GM12878 (cell line): ENCODE data around the gene COMMD6. TPM values are rescaled to one million over a fixed set of nuclear protein-coding genes. Genes with fewer than 3 reads are reported as not detected.
A peak's percentile ranks its signal among the peaks of the same experiment; 100 is the strongest.

Source experiments
- CHD1 ChIP-seq: IDR thresholded peaks from 2 replicates; pipeline ENCODE4 v1.6.1; 2012; ENCODE audit warnings: low read depth, low read length, improper control_type of control experiment
- EP300 ChIP-seq, 2 experiments: fragments of 150-350 bp in 1 of 2; IDR thresholded peaks; 2 replicates each; pipeline ENCODE4 v1.6.1; 2011 to 2012; ENCODE audit warnings: low read depth in 2 of 2, low read length in 2 of 2, borderline replicate concordance in 1 of 2, improper control_type of control experiment in 1 of 2, inconsistent platforms in 1 of 2; ENCODE audit not compliant: control insufficient read depth in 1 of 2
- HDGF ChIP-seq: fragments of 450-650 bp; IDR thresholded peaks from 2 replicates; pipeline ENCODE4 v1.6.1; 2016; ENCODE audit warnings: antibody characterized with exemption
- MEF2B ChIP-seq: fragments of 450-650 bp; IDR thresholded peaks from 2 replicates; pipeline ENCODE4 v1.6.1; 2018; ENCODE audit warnings: mild to moderate bottlenecking, moderate library complexity; ENCODE audit not compliant: partially characterized antibody, poor library complexity, severe bottlenecking
- MLLT1 ChIP-seq: fragments of 450-650 bp; IDR thresholded peaks from 2 replicates; pipeline ENCODE4 v1.6.1; 2016; ENCODE audit warnings: mild to moderate bottlenecking
- MYB ChIP-seq: fragments of 150-350 bp; IDR thresholded peaks from 2 replicates; pipeline ENCODE4 v1.6.1; 2014; ENCODE audit warnings: mild to moderate bottlenecking, low read depth, low read length, borderline replicate concordance
- NBN ChIP-seq: fragments of 450-650 bp; IDR thresholded peaks from 2 replicates; pipeline ENCODE4 v1.6.1; 2016
- PML ChIP-seq: IDR thresholded peaks from 2 replicates; pipeline ENCODE4 v1.6.1; 2012; ENCODE audit warnings: low read length, inconsistent platforms
- RELB ChIP-seq: fragments of 450-650 bp; IDR thresholded peaks from 2 replicates; pipeline ENCODE4 v1.6.1; 2017; ENCODE audit warnings: low read depth, mild to moderate bottlenecking, moderate library complexity
- SIN3A ChIP-seq: IDR thresholded peaks from 2 replicates; pipeline ENCODE4 v1.6.1; 2012; ENCODE audit warnings: low read depth, low read length, improper control_type of control experiment
- SKIL ChIP-seq: fragments of 450-650 bp; IDR thresholded peaks from 2 replicates; pipeline ENCODE4 v1.6.1; 2017; ENCODE audit warnings: mild to moderate bottlenecking, low read depth, inconsistent platforms; ENCODE audit not compliant: poor library complexity, severe bottlenecking
- SMC3 ChIP-seq: IDR thresholded peaks from 2 replicates; pipeline ENCODE4 v1.6.1; 2011; ENCODE audit warnings: low read length, improper control_type of control experiment, borderline replicate concordance
- SP1 ChIP-seq: IDR thresholded peaks from one replicate; pipeline ENCODE4 v1.6.1; 2011; ENCODE audit warnings: low read depth, low read length
- SUPT20H ChIP-seq: IDR thresholded peaks from 2 replicates; pipeline ENCODE4 v1.6.1; 2011; ENCODE audit warnings: low read depth, mild to moderate bottlenecking, low read length, moderate library complexity, borderline replicate concordance; ENCODE audit not compliant: control insufficient read depth
- TBL1XR1 ChIP-seq: IDR thresholded peaks from 2 replicates; pipeline ENCODE4 v1.6.1; 2012; ENCODE audit warnings: low read depth, low read length, improper control_type of control experiment
- ZNF384 ChIP-seq: IDR thresholded peaks from 2 replicates; pipeline ENCODE4 v1.6.1; 2012; ENCODE audit warnings: low read depth, mild to moderate bottlenecking, low read length, improper control_type of control experiment, borderline replicate concordance
- ZNF592 ChIP-seq: fragments of 450-650 bp; IDR thresholded peaks from 2 replicates; pipeline ENCODE4 v1.6.1; 2017; ENCODE audit warnings: mild to moderate bottlenecking, moderate library complexity
- ZNF622 ChIP-seq: fragments of 450-650 bp; IDR thresholded peaks from 2 replicates; pipeline ENCODE4 v1.6.1; 2017; ENCODE audit warnings: mild to moderate bottlenecking, inconsistent platforms
- polyA plus RNA-seq, 11 experiments: library from polyadenylated mRNA; depleted of rRNA in 4 of 11; unstranded in 6 of 11; stranded (reverse) in 5 of 11; fragments of >200 nt; fragmentation: Nextera tagmentation in 4 of 11; fragmentation: Illumina TruSeq in 1 of 11; extraction: Ambion mirVana in 4 of 11; extraction: Trizol in 1 of 11; gene quantifications; 1 replicate in 1 of 11; 2 replicates in 10 of 11; pipeline versions ENCODE4 v1.2.1 to v1.2.3, GENCODE V29; 2011 to 2016; ENCODE audit warnings: inconsistent platforms in 2 of 11, missing spikeins in 2 of 11, low read depth in 1 of 11
- total RNA-seq, 4 experiments: library from RNA; depleted of rRNA in 3 of 4; stranded (reverse); fragments of >200 nt in 3 of 4; fragmentation: Illumina TruSeq in 1 of 4; extraction: Trizol in 1 of 4; gene quantifications; 2 replicates each; pipeline versions ENCODE4 v1.2.1 to v1.2.3, GENCODE V29; 2013 to 2021

The COMMD6 gene
- total and polyA plus RNA-seq, 10 of the 15 experiments (the other 5 are each of a cell fraction or from before 2014, with no cell fraction given), result 127 to 509 (median 247) TPM

GRCh38 chr13:75549262-75550158, 11.9 kb upstream of the COMMD6 start, which contains the start of gene UCHL3 (continued):
- TF ChIP-seq SKIL (peak; percentile 98), ZNF622 (no peak), CHD1 (peak; percentile 99), SMC3 (peak; percentile 88), SUPT20H (no peak), MLLT1 (no peak), HDGF (0 out of 2 replicates have a peak, but pooled peaks have one; percentile 14), PML (peak; percentile 85; the same call in 1 of the 2 replicates), ZNF384 (peak; percentile 38; the same call in 1 of the 2 replicates), SP1 (no peak), EP300 (IDR thresholded peaks at IDR 0.05; ENCODE audit: borderline replicate concordance in 1 of 2, control insufficient read depth in 1 of 2, low read depth in 2 of 2, low read length in 2 of 2) (0 out of 4 replicates have a peak, but pooled peaks of 1 of the 2 experiments have one; percentile 35), SIN3A (peak; percentile 56; the same call in 1 of the 2 replicates), RELB (peak; percentile 82), ZNF592 (no peak), TBL1XR1 (no peak; the same call in 1 of the 2 replicates), MEF2B (no peak), NBN (peak; percentile 83), MYB (no peak)
